Esophagus muscularis mucosa (tissue), 3 donors: ENCODE measurements around the gene CAMK1D.

Source experiments
- CTCF ChIP-seq, 3 experiments: fragments of 200-600 bp in 2 of 3; fragments of 450-650 bp in 1 of 3; sonication (generic) in 2 of 3; IDR thresholded peaks; one replicate each; pipeline ENCODE4 v1.5.1; 2017 to 2019; ENCODE audit warnings: antibody characterized with exemption in 3 of 3, mild to moderate bottlenecking in 2 of 3, moderate library complexity in 1 of 3
- POLR2A ChIP-seq: fragments of 450-650 bp; IDR thresholded peaks from one replicate; pipeline ENCODE4 v1.6.1; 2017; ENCODE audit warnings: antibody characterized with exemption, moderate library complexity, mild to moderate bottlenecking, low read depth
- POLR2AphosphoS5 ChIP-seq, 2 donors: sonication (generic); formaldehyde crosslinking; IDR thresholded peaks; one replicate each; pipeline ENCODE4 v1.6.1; 2017; ENCODE audit warnings: antibody characterized with exemption in 2 of 2

- no peak for TF ChIP-seq CTCF (IDR thresholded peaks at IDR 0.05)
- TF ChIP-seq POLR2AphosphoS5 (IDR thresholded peaks at IDR 0.05): no peak
- no peak for TF ChIP-seq POLR2A
Observed at GRCh38 chr10:12589291-12589690, 239.9 kb downstream of the CAMK1D start.
